ENCODE measurements around the gene NDUFA9. TPM values are rescaled to one million over a fixed set of nuclear protein-coding genes. Genes with fewer than 3 reads are reported as not detected.

NDUFA9 gene
- total RNA-seq, 2 donors from 2014 or later = 12.5 to 16.9 TPM

DNA sequence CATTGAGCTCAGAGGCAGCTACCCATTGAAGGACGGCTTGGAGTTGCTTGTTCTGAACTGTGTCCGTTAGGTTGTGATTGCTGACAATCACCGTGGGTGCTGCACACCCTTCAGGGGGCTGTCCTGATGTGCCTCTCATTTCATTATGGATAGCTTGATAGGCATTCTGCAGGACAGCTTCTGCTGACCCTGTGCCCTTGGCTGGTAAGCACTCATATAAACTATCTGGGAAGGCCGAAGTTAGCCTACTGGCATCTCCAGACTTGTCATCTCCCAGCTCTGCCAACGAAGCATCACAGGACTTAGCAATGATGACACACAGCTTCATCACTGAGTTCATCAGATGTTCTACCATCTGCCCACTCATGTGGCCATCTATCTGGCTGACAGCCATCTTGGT, 22.4 kb upstream of the NDUFA9 start:
- intact Hi-C loops (cut with DNase I) = no loop called here
- no peaks in the 10 kb centered on the region for H3K27me3 ChIP-seq
- no peak for TF ChIP-seq POLR2A (IDR thresholded peaks at IDR 0.05)
- TF ChIP-seq, protein P1, sequence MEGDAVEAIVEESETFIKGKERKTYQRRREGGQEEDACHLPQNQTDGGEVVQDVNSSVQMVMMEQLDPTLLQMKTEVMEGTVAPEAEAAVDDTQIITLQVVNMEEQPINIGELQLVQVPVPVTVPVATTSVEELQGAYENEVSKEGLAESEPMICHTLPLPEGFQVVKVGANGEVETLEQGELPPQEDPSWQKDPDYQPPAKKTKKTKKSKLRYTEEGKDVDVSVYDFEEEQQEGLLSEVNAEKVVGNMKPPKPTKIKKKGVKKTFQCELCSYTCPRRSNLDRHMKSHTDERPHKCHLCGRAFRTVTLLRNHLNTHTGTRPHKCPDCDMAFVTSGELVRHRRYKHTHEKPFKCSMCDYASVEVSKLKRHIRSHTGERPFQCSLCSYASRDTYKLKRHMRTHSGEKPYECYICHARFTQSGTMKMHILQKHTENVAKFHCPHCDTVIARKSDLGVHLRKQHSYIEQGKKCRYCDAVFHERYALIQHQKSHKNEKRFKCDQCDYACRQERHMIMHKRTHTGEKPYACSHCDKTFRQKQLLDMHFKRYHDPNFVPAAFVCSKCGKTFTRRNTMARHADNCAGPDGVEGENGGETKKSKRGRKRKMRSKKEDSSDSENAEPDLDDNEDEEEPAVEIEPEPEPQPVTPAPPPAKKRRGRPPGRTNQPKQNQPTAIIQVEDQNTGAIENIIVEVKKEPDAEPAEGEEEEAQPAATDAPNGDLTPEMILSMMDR (IDR thresholded peaks at IDR 0.05) = no peak
- H3K4me1 ChIP-seq = no peaks in the 10 kb centered on the region
- no peak overlapping the region for H3K27ac ChIP-seq
- WGBS, 2 donors = 70 to 91% methylated on average over 4 to 5 of the region's 5 CpGs
- no peak overlapping the region for H3K4me3 ChIP-seq
- no peak for DNase-seq
- no peaks in the 10 kb centered on the region for H3K36me3 ChIP-seq (replicated peaks in 1 of 2; ENCODE audit: insufficient read depth in 1 of 2, low read depth in 2 of 2)
- H3K9me3 ChIP-seq = no peaks in the 10 kb centered on the region
- no peak for ATAC-seq

DNA sequence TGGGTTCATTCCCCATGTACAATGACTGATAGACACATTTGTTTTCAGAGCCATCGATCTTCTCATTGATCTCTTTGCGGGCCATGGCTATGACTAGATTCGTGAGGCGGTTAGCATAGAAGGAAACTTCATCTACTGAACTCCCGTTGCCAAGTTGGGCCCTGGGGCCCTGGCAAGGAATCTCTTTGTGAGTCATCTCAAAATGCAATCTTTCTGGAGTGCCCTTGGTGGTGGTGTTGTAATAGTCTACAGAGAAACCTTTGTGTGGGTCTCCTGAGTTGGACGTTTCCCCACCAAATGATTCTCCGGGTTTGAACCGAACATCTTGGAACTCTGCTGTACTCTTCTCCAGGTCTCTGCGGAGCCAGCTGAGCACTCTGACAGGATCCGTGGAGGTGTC, 20.5 kb upstream of the NDUFA9 start:
- Histone ChIP-seq H3K4me3 (no peak overlapping the region), H3K9me3 (no peaks in the 10 kb centered on the region), H3K4me1 (no peaks in the 10 kb centered on the region), H3K27ac (no peak overlapping the region), H3K36me3 (replicated peaks in 1 of 2; ENCODE audit: insufficient read depth in 1 of 2, low read depth in 2 of 2) (no peaks in the 10 kb centered on the region), H3K27me3 (no peaks in the 10 kb centered on the region)
- 79 to 92% methylated on average over 10 of the region's 10 CpGs for WGBS, 2 donors
- intact Hi-C loops (cut with DNase I) = no loop called here
- TF ChIP-seq POLR2A (IDR thresholded peaks at IDR 0.05) = no peak
- TF ChIP-seq, protein P1 (IDR thresholded peaks at IDR 0.05) = no peak
- DNase-seq (no peak), ATAC-seq (no peak)

DNA sequence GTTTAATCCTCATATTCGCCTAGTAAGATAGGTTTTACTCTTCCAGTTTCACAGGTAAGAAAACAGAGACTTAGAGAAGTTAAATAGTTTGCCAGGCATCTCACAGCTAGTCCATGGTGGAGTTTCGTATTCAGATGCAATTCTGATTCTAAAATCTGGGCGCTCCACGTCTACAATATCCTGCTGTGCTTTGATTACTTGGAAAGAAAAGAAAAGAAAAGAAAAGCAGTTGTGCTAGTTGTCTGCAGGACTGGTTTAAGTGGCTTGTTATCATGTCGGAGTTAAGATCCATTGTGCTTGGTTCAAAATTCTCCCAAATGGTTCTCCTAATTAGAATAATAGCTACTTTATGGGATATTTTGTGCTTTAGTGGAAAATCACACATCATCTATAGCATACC, 18.7 kb upstream of the NDUFA9 start:
- Histone ChIP-seq H3K27ac (no peak overlapping the region), H3K27me3 (no peaks in the 10 kb centered on the region), H3K4me3 (no peak overlapping the region), H3K4me1 (no peaks in the 10 kb centered on the region), H3K9me3 (no peaks in the 10 kb centered on the region), H3K36me3 (replicated peaks in 1 of 2; ENCODE audit: insufficient read depth in 1 of 2, low read depth in 2 of 2) (no peaks in the 10 kb centered on the region)
- ATAC-seq (no peak), DNase-seq (no peak)
- WGBS, 2 donors = 48 to 76% methylated on average over 5 of the region's 5 CpGs
- intact Hi-C loops (cut with DNase I) = no loop called here
- no peak for TF ChIP-seq POLR2A (IDR thresholded peaks at IDR 0.05)
- TF ChIP-seq, protein P1 (IDR thresholded peaks at IDR 0.05) = no peak

DNA sequence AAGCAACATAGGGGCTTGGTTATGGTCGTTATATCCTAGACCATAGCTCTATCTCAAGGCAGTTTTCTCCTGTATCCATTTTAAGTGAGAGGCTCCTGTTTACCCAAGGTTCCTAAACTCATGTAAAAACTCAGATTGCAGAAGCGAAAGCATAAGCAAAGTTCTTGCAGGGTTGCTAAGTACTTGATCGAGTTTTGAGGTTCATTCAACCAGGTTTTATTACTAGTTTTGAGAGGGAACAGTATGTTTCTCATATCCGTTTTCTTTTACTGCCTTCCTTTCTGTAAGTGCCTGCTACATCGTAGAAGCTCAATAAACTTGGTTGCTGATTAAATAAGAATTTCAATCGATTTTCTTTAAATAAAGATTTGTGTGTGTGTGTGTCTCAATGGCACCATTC, 5.2 kb upstream of the NDUFA9 start:
- 63 to 64% methylated on average over 6 of the region's 6 CpGs for WGBS, 2 donors
- intact Hi-C loops (cut with DNase I) = no loop called here

DNA sequence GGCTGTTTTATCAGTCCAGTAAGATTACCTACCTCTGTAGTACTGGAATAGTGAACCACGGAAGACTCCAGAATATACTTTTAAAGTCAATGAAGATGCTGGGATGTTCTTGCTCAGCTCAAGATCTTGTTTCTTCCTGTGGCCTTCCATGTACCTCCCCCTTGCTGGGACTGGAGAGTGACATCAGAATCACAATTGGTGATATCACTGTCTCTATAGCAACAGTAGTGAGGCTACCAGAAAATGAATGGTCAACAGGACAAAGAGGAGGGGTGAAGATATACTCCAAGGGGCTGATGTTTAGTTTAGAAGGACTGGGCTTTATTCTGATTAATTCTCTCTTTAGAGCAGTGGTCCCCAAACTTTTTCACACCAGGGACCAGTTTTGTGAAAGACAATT, 3.9 kb upstream of the NDUFA9 start:
- no peaks in the 10 kb centered on the region for H3K27me3 ChIP-seq
- H3K4me3 ChIP-seq = no peak overlapping the region
- peaks cover 17% of the 10 kb centered on the region for H3K4me1 ChIP-seq
- DNase-seq = no peak
- 91 to 93% methylated on average over 1 of the region's 1 CpG for WGBS, 2 donors
- TF ChIP-seq POLR2A (IDR thresholded peaks at IDR 0.05) = no peak
- TF ChIP-seq, protein P1 (IDR thresholded peaks at IDR 0.05) = no peak
- intact Hi-C loops (cut with DNase I) = no loop called here
- ATAC-seq = no peak
- H3K9me3 ChIP-seq = no peaks in the 10 kb centered on the region
- no peaks in the 10 kb centered on the region for H3K36me3 ChIP-seq (replicated peaks in 1 of 2; ENCODE audit: insufficient read depth in 1 of 2, low read depth in 2 of 2)
- H3K27ac ChIP-seq = no peak overlapping the region

More for the DNA sequence above, 5.2 kb upstream of the NDUFA9 start:
- no peaks in the 10 kb centered on the region for H3K9me3 ChIP-seq
- H3K4me3 ChIP-seq = no peak overlapping the region
- H3K27ac ChIP-seq = no peak overlapping the region
- no peak for ATAC-seq
- TF ChIP-seq, protein P1 (IDR thresholded peaks at IDR 0.05) = no peak
- no peak for TF ChIP-seq POLR2A (IDR thresholded peaks at IDR 0.05)
- DNase-seq = no peak
- no peaks in the 10 kb centered on the region for H3K36me3 ChIP-seq (replicated peaks in 1 of 2; ENCODE audit: insufficient read depth in 1 of 2, low read depth in 2 of 2)
- H3K27me3 ChIP-seq = no peaks in the 10 kb centered on the region
- peaks cover 12% of the 10 kb centered on the region for H3K4me1 ChIP-seq

Data from body of pancreas (tissue), 4 donors.